ENCODE data around the gene ZRANB1. TPM values are rescaled to one million over a fixed set of nuclear protein-coding genes. Genes with fewer than 3 reads are reported as not detected.

ZRANB1 gene
- total and polyA plus RNA-seq, 3 donors from 2014 or later, result 37.9 to 46.7 (median 38.7) TPM

- H3K9me3 ChIP-seq, result no peaks in the 10 kb centered on the region
- peak overlapping the region; percentile 44 to 74 for H3K27ac ChIP-seq
- TF ChIP-seq POLR2A (IDR thresholded peaks at IDR 0.05) (no peak), CTCF (IDR thresholded peaks at IDR 0.05) (no peak)
- 57 to 69% methylated on average over 17 of the region's 17 CpGs for WGBS, 2 donors
- DNase-seq, result no peak
- intact Hi-C loops (cut with DNase I; ENCODE audit: low total_unique reads), result no loop called here
- H3K27me3 ChIP-seq, result no peaks in the 10 kb centered on the region
- H3K4me3 ChIP-seq, result no peak overlapping the region
- H3K36me3 ChIP-seq (ENCODE audit: low read depth, missing control alignments), result no peaks in the 10 kb centered on the region
- peaks cover 35% of the 10 kb centered on the region for H3K4me1 ChIP-seq
Observed at GRCh38 chr10:125027871-125028869, 86.2 kb downstream of the ZRANB1 start.

- 90 to 95% methylated on average over 7 of the region's 7 CpGs for WGBS, 2 donors
- TF ChIP-seq POLR2A (IDR thresholded peaks at IDR 0.05) (no peak), CTCF (IDR thresholded peaks at IDR 0.05) (no peak)
- H3K27me3 ChIP-seq, result no peaks in the 10 kb centered on the region
- H3K4me1 ChIP-seq, result peaks cover 21% of the 10 kb centered on the region
- H3K9me3 ChIP-seq, result no peaks in the 10 kb centered on the region
- H3K27ac ChIP-seq, result no peak overlapping the region
- H3K4me3 ChIP-seq, result no peak overlapping the region
- no peaks in the 10 kb centered on the region for H3K36me3 ChIP-seq (ENCODE audit: low read depth, missing control alignments)
- intact Hi-C loops (cut with DNase I; ENCODE audit: low total_unique reads), result no loop called here
- no peak for DNase-seq
Observed at GRCh38 chr10:125029584-125030242, 87.8 kb downstream of the ZRANB1 start.

- WGBS, 2 donors, result 71 to 83% methylated on average over 7 to 9 of the region's 10 CpGs
- Histone ChIP-seq H3K36me3 (ENCODE audit: low read depth, missing control alignments) (no peaks in the 10 kb centered on the region), H3K27me3 (no peaks in the 10 kb centered on the region), H3K9me3 (no peaks in the 10 kb centered on the region), H3K4me3 (no peak overlapping the region), H3K4me1 (peaks cover 21% of the 10 kb centered on the region), H3K27ac (no peak overlapping the region)
- no peak for DNase-seq
- intact Hi-C loops (cut with DNase I; ENCODE audit: low total_unique reads), result no loop called here
- TF ChIP-seq CTCF (IDR thresholded peaks at IDR 0.05) (no peak), POLR2A (IDR thresholded peaks at IDR 0.05) (no peak)
Observed at GRCh38 chr10:125030567-125031197, 88.8 kb downstream of the ZRANB1 start.

GRCh38 chr10:125032474-125033020, 90.6 kb downstream of the ZRANB1 start:
- intact Hi-C loops (cut with DNase I; ENCODE audit: low total_unique reads), result no loop called here
- Histone ChIP-seq H3K4me1 (peaks cover 38% of the 10 kb centered on the region), H3K27me3 (no peaks in the 10 kb centered on the region), H3K4me3 (no peak overlapping the region), H3K27ac (no peak overlapping the region), H3K9me3 (no peaks in the 10 kb centered on the region), H3K36me3 (ENCODE audit: low read depth, missing control alignments) (no peaks in the 10 kb centered on the region)
- 91 to 97% methylated on average over 11 to 15 of the region's 15 CpGs for WGBS, 2 donors
- TF ChIP-seq POLR2A (IDR thresholded peaks at IDR 0.05) (no peak), CTCF (IDR thresholded peaks at IDR 0.05) (no peak)
- DNase-seq, result no peak

Measured in testis (tissue), 3 donors.